Prostate gland (tissue), 2 donors: ENCODE data around the gene ZNF579.

ENCODE experiments used
- POLR2A ChIP-seq: fragments of 450-650 bp; IDR thresholded peaks from one replicate; pipeline ENCODE4 v1.6.1; 2016; ENCODE audit warnings: antibody characterized with exemption, mild to moderate bottlenecking
- POLR2AphosphoS5 ChIP-seq: sonication (generic); formaldehyde crosslinking; IDR thresholded peaks from one replicate; pipeline ENCODE4 v1.6.1; 2017; ENCODE audit warnings: antibody characterized with exemption
- TF ChIP-seq, protein P1 (sequence below), 4 experiments: fragments of 200-600 bp in 2 of 4; fragments of 450-650 bp in 2 of 4; sonication (generic) in 2 of 4; IDR thresholded peaks; 1 replicate in 3 of 4; 2 replicates in 1 of 4; pipeline ENCODE4 v1.5.1; 2016 to 2019; ENCODE audit warnings: antibody characterized with exemption in 4 of 4, mild to moderate bottlenecking in 2 of 4, moderate library complexity in 2 of 4

DNA sequence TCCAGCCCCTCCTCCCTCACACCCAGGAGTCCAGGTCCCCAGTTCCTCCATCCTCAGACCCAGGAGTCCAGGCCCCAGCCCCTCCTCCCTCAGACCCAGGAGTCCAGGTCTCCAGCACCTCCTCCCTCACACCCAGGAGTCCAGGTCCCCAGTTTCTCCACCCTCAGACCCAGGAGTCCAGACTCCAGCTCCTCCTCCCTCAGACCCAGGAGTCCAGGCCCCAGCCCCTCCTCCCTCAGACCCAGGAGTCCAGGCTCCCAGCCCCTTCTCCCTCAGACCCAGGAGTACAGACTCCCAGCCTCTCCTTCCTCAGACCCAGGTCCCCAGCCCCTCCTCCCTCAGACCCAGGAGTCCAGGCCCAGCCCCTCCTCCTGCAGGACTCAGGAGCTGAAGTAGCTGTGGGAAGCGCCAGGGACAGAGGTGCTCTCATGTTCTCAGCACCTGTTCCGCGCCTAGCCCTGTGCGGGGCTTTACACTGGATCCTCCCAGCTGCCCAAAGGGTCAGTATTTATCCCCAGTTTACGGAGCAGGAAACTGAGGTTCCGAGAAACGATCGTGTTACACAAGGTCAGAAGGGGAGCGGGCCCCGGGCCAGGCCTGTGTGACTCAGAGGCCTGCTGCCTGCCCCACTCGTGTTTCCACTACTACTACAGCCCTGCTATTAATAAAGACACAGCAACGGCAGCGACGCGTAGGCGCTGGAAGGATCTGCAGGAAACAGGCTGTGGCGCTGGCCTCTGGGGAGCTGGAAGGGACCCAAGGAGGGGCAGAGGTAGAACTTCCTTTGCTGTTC is 33.6 kb downstream of the ZNF579 start:
- TF ChIP-seq, protein P1, sequence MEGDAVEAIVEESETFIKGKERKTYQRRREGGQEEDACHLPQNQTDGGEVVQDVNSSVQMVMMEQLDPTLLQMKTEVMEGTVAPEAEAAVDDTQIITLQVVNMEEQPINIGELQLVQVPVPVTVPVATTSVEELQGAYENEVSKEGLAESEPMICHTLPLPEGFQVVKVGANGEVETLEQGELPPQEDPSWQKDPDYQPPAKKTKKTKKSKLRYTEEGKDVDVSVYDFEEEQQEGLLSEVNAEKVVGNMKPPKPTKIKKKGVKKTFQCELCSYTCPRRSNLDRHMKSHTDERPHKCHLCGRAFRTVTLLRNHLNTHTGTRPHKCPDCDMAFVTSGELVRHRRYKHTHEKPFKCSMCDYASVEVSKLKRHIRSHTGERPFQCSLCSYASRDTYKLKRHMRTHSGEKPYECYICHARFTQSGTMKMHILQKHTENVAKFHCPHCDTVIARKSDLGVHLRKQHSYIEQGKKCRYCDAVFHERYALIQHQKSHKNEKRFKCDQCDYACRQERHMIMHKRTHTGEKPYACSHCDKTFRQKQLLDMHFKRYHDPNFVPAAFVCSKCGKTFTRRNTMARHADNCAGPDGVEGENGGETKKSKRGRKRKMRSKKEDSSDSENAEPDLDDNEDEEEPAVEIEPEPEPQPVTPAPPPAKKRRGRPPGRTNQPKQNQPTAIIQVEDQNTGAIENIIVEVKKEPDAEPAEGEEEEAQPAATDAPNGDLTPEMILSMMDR (IDR thresholded peaks at IDR 0.05): no peak
- no peak for TF ChIP-seq POLR2AphosphoS5
- no peak for TF ChIP-seq POLR2A
